ENCODE data around the gene PTDSS2.
A peak's percentile ranks its signal among the peaks of the same experiment; 100 is the strongest.

The PTDSS2 gene

GRCh38 chr11:494761-495536 is 44.9 kb downstream of the PTDSS2 start:
- DNase-seq, result no peak

GRCh38 chr11:495537-495931 is 45.5 kb downstream of the PTDSS2 start:
- DNase-seq, result no peak

- no peak for DNase-seq
Observed at GRCh38 chr11:496834-497564, 46.9 kb downstream of the PTDSS2 start.

- no peak for DNase-seq
Observed at GRCh38 chr11:497565-498296, 47.7 kb downstream of the PTDSS2 start.

- DNase-seq, result no peak
Observed at GRCh38 chr11:498297-499181, 48.5 kb downstream of the PTDSS2 start.

GRCh38 chr11:499201-500076 is 49.4 kb downstream of the PTDSS2 start:
- DNase-seq, result no peak

- no peak for DNase-seq
Observed at GRCh38 chr11:501001-501682, 51.1 kb downstream of the PTDSS2 start.

- no peak for DNase-seq
Observed at GRCh38 chr11:501683-502287, 51.7 kb downstream of the PTDSS2 start.

- DNase-seq, result no peak
Observed at GRCh38 chr11:502288-503178, 52.5 kb downstream of the PTDSS2 start.

GRCh38 chr11:503179-503981 is 53.3 kb downstream of the PTDSS2 start:
- DNase-seq, result no peak

- no peak for DNase-seq
Observed at GRCh38 chr11:504053-504993, 54.2 kb downstream of the PTDSS2 start.

GRCh38 chr11:504994-505344 is 54.9 kb downstream of the PTDSS2 start:
- no peak for DNase-seq

- peak; percentile 96 for DNase-seq
Observed at GRCh38 chr11:506238-506994, 56.3 kb downstream of the PTDSS2 start.

- peak; percentile 88 for DNase-seq
Observed at GRCh38 chr11:506995-507726, 57.1 kb downstream of the PTDSS2 start, which contains the start of gene RNH1. Gene RNH1 (minus strand): TSS chr11:507242. CDS start chr11:502162, 5,080 bp downstream.

- no peak for DNase-seq
Observed at GRCh38 chr11:507727-508515, 57.8 kb downstream of the PTDSS2 start.
